Small intestine (tissue), 4 donors: Measurements from ENCODE around the gene OSTF1. TPM values are rescaled to one million over a fixed set of nuclear protein-coding genes. Genes with fewer than 3 reads are reported as not detected.

ENCODE experiments used
- polyA plus RNA-seq, 4 donors: library from polyadenylated mRNA; stranded (reverse) in 3 of 4; unstranded in 1 of 4; fragments of 200-250 nt in 3 of 4; fragments of 120-200 nt in 1 of 4; gene quantifications; one replicate each; pipeline versions ENCODE4 v1.2.1 to v1.2.3, GENCODE V29; 2013
- donor health status: healthy with polysubstance abuse.
- donor health status: Bipolar disorder and iron deficiency.
- donor health status: healthy.

Gene OSTF1
- polyA plus RNA-seq, 4 donors, result 37.0 to 48.9 (median 43.5) TPM

Other genes with a start within 250 kb of the OSTF1 start
- 1 to 10 TPM in 3 of 4 donors, under 1 TPM in 1; 0.73 to 5.4 (median 2.1) TPM for gene TRPM6, start 200.6 kb upstream of the OSTF1 start, polyA plus RNA-seq
- gene C9orf40, start 135.6 kb upstream of the OSTF1 start, polyA plus RNA-seq, result 10 to 100 TPM in 3 of 4 donors, 1 to 10 TPM in 1; 9.5 to 20.8 (median 11.4) TPM
- 10 to 100 TPM in 2 of 4 donors, 1 to 10 TPM in 2; 6.8 to 19.4 (median 10.1) TPM for gene CARNMT1, start 60.2 kb upstream of the OSTF1 start, polyA plus RNA-seq
- gene NMRK1, start 359 bp upstream of the OSTF1 start, polyA plus RNA-seq, result 10 to 100 TPM; 19.9 to 95.7 (median 47.9) TPM